HG03095 (cell line): ENCODE data around the gene ASPDH.
"Not testable (repeated sequence)": the region's sequence is repeated elsewhere in the genome, so short reads cannot be mapped to it uniquely, and the experiment has no call there.

Experiments used
- ATAC-seq: cut with Tn5 transposase; IDR thresholded peaks from one replicate; pipeline ENCODE4 v1.9.1; 2021; ENCODE audit warnings: moderate library complexity; ENCODE audit not compliant: unreplicated experiment

Gene ASPDH

DNA sequence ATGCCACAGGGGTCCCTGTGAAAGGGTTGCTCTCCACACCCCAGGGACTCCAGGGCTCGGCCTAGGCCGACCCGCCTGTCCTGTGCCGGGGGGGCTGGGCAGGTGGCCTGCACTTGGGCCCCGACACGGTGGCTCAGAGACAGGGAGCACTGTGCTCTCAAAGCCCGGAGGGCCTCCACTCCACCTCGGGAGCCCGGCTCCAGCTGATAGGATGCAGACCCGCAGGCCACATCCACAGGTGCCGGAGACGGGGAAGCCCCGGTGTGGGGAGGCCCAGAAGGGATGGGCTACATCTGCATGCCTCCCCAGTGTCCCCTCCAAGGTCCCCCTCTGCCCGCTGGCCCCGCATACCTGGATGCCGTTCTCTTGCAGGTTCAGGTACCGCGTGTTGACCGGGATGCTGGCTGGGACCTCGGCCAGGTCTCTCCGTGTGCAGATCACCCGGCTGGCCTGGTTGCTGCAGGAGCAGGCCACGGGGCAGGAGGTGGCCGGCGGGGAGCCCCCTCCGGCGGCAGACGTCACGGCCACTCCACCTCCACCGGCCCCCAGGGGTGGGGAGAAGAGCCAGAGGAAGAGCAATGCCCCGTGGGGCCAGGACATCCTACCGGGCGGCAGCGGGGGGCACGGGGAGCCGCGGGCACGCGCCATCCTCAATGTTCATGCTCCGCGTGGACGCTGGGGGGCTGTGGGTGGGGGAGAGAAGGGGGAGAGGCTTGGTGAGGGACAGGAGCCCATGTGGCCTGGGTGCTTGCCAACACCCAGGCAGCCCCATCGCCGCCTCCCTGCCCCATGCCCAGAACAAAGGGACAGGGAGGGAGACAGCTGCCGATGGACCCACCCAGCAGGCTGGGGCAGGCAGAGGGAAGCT is 34.7 kb upstream of the ASPDH start:
- no peak for ATAC-seq

- ATAC-seq, result no peak
Measured at GRCh38 chr19:50547385-50548190, 33.9 kb upstream of the ASPDH start.

GRCh38 chr19:50546527-50547221 is 33.0 kb upstream of the ASPDH start:
- no peak for ATAC-seq

GRCh38 chr19:50542943-50543342 is 29.2 kb upstream of the ASPDH start:
- no peak for ATAC-seq

DNA sequence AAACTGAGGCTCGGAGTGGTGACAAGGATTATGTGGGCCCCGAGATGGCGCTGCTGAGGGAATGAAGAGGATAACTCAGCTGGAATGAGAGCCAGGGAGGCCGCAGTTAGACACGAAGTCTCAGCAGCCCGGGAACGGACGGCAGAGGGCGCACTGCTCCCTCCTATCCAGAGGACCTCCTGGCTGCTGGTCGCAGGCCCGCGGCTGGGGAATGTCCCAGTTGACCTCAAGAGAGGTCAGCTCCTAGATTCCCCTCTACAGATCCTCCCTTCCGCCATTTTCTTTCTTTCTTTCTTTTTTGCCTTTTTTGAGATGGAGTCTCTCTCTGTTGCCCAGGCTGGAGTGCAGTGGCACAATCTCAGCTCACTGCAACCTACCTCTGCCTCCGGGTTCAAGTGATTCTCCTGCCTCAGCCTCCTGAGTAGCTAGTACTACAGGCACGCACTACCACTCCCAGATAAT is 24.1 kb upstream of the ASPDH start:
- ATAC-seq, result no peak

DNA sequence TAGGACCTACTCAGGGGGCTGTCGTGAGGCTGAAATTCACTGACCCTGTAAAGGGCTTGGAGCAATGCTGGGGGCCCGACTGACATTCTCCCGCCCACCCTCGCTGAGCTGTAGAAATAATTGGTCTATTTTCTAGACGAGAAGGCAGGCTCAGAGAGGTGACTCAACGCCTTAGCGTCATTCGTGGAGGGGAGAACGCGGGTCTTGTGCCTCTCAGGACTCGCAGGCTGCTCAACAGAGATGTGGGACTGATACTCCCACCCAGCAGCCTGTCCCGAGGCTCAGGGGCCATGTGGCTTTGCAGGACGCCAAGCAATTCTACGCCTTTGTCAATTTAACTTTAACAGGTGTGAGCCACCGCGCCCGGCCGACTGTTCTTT is 23.6 kb upstream of the ASPDH start:
- ATAC-seq, result no peak

DNA sequence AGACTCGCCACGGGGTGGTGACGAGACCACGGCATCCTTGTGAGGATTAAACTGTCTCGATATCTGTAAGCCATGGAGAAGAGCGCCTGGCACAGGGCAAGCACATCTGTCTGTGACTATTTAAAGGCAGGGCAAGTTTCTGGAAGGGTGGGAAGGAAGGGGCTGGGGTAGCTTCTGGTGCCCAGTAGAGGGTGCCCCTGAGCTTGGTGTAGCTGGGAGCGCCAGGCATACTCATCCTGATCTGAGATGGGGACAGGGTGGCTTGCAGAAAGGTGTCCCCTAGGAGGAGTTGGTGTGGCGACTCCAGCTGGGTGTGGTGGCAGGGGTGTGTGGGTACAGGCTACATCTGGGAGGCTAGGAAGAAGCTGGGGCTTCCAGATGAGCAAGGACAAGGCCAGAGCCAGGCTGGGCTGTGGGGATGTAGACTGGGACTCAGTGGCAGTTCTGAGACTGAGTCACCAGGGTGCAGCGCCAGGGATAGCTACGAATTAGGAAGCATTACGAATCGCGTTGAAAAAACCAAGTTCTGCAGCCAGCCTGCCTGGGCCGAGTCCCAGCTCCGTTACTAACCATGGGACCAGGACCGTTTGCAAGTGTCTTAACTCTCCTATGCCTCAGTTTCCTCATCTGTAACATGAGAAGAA is 23.1 kb upstream of the ASPDH start:
- ATAC-seq, result no peak

DNA sequence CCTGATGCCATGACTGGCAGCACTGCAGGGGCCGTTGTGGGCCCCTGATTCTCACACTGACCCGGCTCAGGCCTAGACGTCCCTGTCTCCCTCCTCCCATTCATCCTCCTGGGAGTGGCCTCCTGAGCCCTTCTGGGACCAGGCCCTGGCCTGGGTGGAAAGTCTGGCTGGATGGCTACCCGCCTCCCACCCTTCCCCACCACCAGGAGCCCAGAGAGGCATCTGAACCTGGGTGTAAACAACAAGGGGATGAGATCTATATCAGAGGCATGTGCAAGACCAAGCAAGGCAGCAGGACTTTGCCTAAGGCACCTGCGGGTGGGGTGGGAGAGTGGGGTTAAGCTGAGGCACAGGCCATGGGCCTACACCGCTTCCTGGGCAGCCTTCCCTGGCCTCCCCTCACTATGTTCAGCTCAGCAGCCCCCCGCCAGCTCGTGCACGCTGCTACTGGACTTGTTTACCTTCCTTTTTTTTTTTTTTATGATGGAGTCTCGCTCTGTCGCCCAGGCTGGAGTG is 22.0 kb upstream of the ASPDH start:
- no peak for ATAC-seq

DNA sequence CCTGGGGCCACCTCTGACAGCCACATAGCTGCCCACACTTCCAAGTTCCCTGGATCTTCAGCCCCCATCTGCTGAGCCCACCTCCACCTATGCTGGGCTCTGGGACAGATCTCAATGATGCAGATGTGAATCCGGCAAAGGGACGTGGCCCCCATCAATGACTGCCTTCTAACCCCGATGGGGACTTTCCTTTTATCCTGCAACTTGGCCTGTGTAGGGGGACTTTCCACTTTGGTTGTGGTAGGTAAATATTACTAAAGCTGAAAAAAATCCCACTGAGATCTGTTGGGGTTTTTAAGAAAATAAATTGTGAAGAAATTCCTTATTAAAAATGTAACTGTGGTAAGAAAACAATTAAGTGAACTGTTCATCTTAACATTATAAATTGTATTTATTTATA is 20.8 kb upstream of the ASPDH start:
- ATAC-seq, result no peak

DNA sequence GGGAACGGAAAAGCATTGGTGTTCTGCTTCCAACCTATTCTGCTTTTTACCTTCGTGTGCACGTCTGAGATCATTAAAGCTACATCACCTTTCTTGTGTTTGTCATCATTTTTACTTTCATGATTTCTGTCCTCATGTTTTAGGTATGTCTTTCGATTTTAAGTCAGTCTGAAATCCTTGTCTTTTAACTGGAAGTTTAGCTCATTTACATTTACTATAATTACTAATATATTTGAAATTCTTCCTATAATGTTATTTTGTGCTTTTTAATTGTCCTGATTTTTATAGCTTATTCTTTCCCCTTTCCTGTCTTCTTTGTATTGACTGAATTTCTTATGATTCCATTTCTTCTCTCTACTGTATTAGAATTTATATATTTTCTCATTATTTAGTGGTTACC is 19.2 kb upstream of the ASPDH start:
- ATAC-seq, result no peak

GRCh38 chr19:50531171-50531612 is 17.5 kb upstream of the ASPDH start:
- ATAC-seq, result no peak

DNA sequence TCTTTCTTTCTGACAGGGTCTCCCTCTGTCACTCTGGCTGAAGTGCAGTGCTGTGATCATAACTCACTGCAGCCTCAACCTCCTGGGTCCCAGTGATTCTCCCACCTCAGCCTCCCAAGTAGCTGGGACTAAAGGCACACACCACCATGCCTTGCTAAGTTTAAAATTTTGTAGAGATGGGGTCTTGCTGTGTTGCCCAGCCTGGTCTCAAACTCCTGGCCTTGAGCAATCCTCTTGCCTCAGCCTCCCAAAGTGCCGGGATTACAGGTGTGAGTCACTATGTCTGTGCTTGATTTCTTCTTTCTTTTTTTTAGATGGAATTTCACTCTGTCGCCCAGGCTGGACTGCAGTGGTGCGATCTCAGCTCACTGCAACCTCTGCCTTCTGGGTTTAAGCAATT is 14.3 kb upstream of the ASPDH start:
- not testable (repeated sequence) for ATAC-seq

- ATAC-seq, result no peak
Measured at GRCh38 chr19:50522881-50523280, 9.2 kb upstream of the ASPDH start.

DNA sequence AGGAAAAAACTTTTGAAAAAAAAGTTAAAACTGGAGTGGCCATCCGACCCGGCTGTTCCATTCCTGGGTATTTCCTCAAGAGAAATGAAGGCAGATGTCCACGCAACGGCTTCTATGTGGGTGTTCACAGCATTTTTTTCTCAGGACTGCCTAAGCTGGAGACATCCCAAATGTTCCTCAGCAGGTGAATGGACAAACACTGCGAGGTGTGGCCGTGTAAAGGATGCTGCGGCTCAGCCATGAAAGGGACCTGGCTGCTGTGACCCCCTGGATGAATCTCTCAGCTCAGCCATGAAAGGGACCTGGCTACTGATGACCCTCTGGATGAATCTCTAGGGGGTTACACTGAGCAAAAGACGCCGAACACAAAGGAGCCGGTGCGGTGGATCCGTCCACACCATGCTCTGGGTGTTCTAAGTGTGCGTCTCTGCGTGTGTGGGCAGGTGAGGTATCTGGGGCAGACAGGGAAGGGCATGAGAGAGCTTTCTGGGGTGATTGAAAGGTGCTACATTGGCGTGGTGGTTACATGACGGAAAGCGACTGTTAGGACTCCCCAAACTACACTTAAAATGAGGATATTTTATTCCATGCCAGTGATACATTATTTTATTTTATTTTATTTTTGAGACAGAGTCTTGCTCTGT is 7.2 kb upstream of the ASPDH start:
- ATAC-seq, result no peak

DNA sequence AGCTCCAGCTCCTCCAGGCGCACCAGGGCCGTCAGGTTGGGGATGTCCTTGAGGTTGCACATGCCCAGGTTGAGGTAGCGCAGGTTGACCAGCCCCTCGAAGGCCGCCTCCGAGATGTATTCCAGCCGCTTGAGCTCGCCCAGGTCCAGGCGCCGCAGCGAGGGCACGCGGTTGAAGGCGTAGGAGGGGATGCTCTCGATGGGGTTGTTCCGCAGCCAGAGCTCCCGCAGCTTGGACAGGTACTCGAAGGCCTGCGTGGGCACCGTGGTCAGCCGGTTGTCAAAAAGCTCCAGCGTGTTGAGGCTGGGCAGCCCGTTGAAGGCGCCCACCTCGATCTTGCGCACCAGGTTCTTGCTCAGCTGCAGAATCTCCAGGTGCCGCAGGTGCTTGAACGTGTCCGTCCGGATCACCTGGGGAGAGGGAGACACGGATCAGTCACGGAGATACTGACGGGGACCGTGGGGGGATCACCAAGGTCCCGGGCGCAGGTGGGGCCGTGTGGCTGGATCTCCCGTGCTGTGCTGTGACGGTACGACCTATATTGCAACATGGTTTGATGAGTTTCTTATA is 5.4 kb upstream of the ASPDH start:
- no peak for ATAC-seq

DNA sequence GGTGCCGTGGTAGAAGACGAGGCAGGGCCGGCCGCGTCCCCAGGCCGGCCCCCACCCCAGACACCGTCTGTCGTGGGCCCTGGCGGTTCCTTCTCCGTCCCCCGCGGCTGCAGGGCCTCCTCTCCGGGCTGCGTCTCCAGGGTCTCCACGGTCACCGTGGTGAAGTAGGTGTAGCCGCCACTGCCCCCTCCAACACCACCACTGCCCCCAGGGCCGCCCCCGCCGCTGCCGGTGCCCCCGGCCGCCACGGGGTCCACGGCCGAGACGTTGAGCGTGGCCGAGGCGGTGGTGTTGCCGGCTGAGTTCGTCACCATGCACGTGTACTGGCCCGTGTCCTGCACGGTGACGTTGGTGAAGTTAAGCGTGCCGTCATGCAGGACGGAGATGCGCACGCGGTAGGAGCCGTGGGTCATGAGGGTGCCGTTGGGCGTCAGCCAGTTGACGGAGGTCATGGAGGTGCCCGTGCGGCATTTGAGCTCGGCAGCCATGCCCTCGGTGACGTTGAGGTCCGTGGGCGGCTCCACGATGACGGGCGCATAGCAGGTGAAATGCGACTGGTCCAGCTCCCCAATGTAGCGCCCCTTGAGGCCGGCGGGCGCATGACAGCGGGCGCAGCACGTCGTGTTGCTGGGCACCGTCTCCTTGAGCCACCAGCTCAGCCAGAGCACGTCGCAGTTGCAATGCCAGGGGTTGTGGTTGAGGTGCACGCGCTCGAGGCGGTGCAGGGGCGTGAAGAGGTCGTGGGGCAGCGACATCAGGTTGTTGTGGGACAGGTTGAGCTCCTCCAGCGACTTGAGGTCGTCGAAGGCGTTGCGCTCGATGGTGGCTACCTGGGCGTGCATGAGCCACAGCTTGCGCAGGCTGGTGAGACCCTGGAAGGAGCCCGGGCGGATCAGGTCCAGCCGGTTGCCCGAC is 4.6 kb upstream of the ASPDH start:
- no peak for ATAC-seq

GRCh38 chr19:50517704-50518075 is 4.0 kb upstream of the ASPDH start:
- no peak for ATAC-seq

DNA sequence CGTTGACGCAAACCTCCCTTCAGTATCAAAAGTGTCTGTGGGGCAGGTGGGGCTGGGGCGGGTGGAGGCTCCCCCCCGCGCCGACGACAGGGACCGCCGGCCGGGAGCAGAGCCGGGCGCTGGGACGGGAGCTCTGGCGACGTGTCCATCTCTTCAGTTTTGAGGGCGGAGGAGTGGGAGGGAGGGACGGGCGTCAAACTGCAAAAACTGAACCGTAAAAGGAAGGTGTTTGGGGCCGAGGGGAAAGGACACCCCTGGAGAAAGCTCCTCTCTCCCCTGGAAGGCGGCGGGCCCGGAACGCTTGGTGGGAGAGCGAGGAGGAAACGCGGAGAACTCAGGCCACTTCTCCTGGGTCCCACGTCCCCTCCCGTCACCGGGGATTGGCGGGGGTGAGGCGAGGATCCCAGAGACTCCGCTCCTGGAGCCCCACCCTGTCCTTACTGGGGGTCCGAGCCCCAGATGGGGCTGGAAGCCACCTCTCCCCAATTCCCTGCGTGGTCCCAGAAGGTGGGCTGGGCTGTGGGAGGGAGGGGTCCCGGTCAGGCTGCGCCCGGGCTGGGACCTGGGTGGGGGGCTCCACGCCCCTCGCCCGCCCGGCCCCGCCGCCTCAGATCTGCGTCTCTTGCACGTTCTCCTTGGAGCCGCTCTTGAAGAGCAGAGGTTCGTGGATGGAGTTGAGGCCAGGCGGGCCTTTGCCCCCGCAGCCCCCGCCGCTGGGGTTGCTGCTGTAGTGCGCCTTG is 3.4 kb upstream of the ASPDH start:
- no peak for ATAC-seq
